Measurements from ENCODE around the gene SYT15. TPM values are rescaled to one million over a fixed set of nuclear protein-coding genes. Genes with fewer than 3 reads are reported as not detected.
"Not testable (repeated sequence)": the region's sequence is repeated elsewhere in the genome, so short reads cannot be mapped to it uniquely, and the experiment has no call there.

SYT15 gene
- total RNA-seq, 2 experiments from 2014 or later, result 1.1 to 1.4 TPM

DNA sequence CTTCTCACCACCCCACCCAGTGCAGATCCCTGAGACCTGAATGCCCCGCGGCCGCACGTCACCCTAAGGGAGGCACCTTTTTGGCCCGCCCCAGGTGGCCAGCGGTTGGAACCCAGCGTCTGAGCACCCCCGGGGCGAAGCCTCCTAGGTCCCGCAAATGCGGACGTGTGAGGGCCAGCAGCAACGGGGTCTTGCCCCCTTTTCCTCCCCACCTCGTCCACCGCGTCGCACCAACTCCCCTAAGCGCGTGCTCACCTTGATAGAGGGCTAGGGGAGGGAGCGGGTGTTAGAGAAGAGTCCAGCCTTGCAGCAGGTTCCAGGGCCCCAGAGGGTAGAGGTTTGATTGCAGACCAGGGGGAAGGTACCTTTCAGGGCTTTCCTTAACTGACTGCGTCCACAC is 450 bp downstream of the SYT15 start:
- DNase-seq; H3K27me3 Mint-ChIP-seq; H3K4me3 Mint-ChIP-seq; H3K4me1 Mint-ChIP-seq; H3K9me3 Mint-ChIP-seq; H3K36me3 Mint-ChIP-seq; H3K27ac Mint-ChIP-seq; ATAC-seq (ENCODE audit: low read depth); POLR2A ChIA-PET: not testable (repeated sequence)

DNA sequence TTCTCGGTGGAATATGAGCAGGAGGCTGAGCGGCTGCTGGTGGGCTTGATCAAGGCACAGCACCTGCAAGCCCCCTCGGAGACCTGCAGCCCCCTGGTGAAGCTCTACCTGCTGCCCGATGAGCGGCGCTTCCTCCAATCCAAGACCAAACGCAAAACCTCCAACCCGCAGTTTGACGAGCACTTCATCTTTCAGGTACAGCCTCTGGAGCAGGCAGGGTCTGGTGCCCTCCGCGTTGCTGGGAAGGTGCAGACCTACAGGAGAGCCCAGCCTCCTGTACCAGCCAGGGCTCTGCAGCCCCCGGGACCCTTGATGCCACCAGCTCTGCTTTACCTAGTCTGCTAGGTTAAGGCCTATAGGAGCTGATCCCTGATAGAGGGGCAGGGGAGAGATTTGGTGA is 3.1 kb downstream of the SYT15 start:
- H3K36me3 Mint-ChIP-seq; POLR2A ChIA-PET; DNase-seq; H3K9me3 Mint-ChIP-seq; H3K4me3 Mint-ChIP-seq; H3K4me1 Mint-ChIP-seq; ATAC-seq (ENCODE audit: low read depth); H3K27me3 Mint-ChIP-seq; H3K27ac Mint-ChIP-seq: not testable (repeated sequence)

DNA sequence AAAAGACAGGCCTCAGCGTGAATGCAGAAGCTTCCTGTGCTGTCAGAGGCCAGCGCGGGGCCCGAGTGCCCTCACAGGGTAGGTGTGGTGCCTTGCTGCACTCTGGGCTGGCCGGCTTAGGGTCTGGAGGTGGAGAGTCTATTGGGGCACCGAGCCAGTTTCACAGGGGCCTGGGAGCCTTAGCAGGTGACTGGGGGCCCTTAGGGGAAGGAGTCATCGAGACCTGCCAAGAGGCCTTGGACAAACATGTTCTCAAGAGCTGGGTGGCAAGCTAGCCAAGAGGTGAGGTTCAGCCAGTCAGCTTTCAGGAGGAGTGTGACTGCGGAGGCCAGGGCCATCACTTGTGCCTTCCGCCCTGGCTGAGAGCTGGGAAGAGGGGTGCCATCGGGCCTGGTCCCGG is 3.6 kb downstream of the SYT15 start:
- H3K27me3 Mint-ChIP-seq; H3K27ac Mint-ChIP-seq; H3K36me3 Mint-ChIP-seq; H3K4me1 Mint-ChIP-seq; H3K9me3 Mint-ChIP-seq; ATAC-seq (ENCODE audit: low read depth); POLR2A ChIA-PET; H3K4me3 Mint-ChIP-seq; DNase-seq: not testable (repeated sequence)

DNA sequence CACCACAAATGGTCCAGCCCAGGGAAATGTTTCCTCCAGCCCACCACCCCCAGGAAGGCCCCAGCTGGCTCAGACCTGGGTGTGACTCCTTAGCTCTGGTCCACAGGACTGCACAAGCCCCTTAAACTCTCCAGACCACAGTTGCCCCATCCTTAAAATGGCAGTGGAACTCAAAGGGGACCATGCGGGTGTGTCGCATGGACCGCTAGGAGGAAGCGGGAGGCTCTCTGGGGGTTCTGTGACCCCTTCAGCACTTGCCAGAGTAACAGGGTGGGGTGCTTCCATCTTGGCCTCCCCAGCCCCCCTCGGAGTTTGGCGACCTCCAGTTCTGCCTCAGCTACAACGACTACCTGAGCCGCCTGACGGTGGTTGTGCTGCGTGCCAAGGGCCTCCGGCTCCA is 5.3 kb downstream of the SYT15 start:
- DNase-seq; H3K4me3 Mint-ChIP-seq; H3K9me3 Mint-ChIP-seq; H3K27ac Mint-ChIP-seq; H3K4me1 Mint-ChIP-seq; POLR2A ChIA-PET; H3K27me3 Mint-ChIP-seq; ATAC-seq (ENCODE audit: low read depth); H3K36me3 Mint-ChIP-seq: not testable (repeated sequence)

DNA sequence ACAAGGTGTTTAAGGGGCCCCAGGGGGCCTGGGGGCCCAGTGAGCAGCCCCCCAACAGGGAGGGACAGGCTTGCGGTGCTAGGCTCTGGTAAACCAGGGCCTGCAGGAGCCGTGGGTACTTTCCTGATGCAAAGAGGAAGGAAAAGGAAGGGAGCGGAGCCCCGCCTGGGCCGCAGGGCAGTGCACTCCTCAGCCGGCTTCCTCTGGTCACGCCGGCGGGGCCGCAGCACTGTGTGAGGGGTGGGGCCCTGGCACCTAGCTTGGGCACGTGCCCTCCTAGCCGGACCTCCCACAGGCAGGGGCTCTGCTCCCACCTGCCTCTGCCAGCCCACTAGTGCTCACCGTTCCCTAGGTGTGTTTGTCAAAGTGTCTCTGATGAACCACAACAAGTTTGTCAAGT is 6.3 kb downstream of the SYT15 start:
- H3K27me3 Mint-ChIP-seq; ATAC-seq (ENCODE audit: low read depth); H3K36me3 Mint-ChIP-seq; H3K4me3 Mint-ChIP-seq; DNase-seq; POLR2A ChIA-PET; H3K9me3 Mint-ChIP-seq; H3K27ac Mint-ChIP-seq; H3K4me1 Mint-ChIP-seq: not testable (repeated sequence)

DNA sequence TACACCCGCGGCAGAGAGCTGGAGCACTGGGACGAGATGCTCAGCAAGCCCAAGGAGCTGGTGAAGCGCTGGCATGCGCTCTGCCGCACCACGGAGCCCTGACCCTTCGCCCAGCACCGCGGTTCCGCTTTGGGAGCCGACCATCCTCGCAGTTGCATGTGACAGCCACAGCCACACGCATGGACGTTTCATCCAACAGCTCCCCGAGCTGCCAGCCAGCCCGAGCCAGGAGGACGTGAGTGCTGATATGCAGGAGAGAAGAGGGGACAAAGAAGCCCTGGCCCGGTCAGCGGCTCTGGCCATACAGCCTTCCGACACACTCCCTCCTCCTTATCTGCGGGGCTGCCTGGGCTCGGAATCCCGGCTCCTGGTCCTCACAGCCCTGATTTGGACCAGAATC is 8.6 kb downstream of the SYT15 start:
- not testable (repeated sequence) for H3K9me3 Mint-ChIP-seq

DNA sequence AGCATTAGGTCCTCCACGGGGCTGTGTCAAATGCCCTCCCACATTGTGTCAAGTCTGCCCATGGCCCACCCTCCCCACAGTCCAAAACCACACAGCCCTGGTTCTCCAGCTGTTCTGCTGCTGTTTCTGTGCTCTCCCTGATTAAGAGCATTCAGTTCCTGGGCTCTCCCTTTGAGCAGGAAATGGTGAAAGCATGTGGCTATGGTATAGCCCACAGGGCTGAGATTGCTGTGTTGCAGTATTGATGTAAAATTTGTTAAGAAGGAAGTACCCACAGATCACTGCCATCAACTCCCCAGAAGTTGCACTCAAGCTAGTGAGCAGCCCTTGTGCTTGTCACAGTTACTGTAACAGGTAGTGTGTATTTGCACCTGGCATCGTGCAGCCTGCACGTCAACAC is 9.3 kb downstream of the SYT15 start:
- H3K9me3 Mint-ChIP-seq, H3K36me3 Mint-ChIP-seq, H3K4me3 Mint-ChIP-seq, H3K4me1 Mint-ChIP-seq, H3K27ac Mint-ChIP-seq, H3K27me3 Mint-ChIP-seq, DNase-seq, POLR2A ChIA-PET: not testable (repeated sequence)
- ATAC-seq (ENCODE audit: low read depth), result peak; percentile 89

More for the DNA sequence above, 8.6 kb downstream of the SYT15 start:
- ATAC-seq (ENCODE audit: low read depth); H3K27ac Mint-ChIP-seq; H3K4me3 Mint-ChIP-seq; DNase-seq; H3K36me3 Mint-ChIP-seq; H3K27me3 Mint-ChIP-seq; POLR2A ChIA-PET; H3K4me1 Mint-ChIP-seq: not testable (repeated sequence)

DNA sequence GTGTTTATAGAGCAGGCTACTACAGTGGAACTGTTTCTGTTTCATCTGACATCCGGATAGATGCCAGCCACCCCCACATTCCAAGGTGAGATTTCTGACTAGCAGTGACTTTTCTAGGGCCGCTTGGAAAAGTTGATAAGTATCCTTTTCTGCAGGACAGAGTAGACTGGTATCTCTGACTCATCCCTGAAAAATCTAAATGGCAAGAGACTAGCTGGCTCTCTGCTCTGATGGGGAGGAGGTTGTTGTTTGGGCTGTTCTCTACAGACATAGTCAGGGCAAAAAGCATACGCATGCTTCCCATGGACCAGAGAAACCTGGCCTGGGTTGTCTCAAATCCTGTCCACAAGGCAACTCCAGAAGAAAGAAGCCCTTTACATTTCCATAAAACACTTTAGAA is 10.7 kb downstream of the SYT15 start:
- H3K4me1 Mint-ChIP-seq; POLR2A ChIA-PET; DNase-seq; H3K9me3 Mint-ChIP-seq; H3K36me3 Mint-ChIP-seq; H3K27ac Mint-ChIP-seq; H3K4me3 Mint-ChIP-seq; ATAC-seq (ENCODE audit: low read depth); H3K27me3 Mint-ChIP-seq: not testable (repeated sequence)

DNA sequence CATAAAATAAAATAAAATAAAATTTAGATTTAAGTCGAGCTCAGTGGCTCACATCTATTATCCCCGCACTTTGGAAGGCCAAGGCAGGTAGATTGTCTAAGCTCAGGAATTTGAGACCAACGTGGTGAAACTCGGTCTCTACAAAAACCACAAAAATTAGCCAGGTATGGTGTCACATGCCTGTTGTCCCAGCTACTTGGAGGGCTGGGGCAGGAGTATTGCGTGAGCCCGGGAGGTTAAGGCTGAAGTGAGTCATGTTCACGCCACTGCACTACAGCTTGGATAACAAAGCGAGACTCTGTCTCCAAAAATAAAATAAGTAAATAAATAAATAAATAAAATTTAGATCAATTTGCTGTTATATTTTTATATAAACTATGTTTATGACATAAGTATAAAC is 12.1 kb downstream of the SYT15 start:
- POLR2A ChIA-PET, H3K27me3 Mint-ChIP-seq: not testable (repeated sequence)

DNA sequence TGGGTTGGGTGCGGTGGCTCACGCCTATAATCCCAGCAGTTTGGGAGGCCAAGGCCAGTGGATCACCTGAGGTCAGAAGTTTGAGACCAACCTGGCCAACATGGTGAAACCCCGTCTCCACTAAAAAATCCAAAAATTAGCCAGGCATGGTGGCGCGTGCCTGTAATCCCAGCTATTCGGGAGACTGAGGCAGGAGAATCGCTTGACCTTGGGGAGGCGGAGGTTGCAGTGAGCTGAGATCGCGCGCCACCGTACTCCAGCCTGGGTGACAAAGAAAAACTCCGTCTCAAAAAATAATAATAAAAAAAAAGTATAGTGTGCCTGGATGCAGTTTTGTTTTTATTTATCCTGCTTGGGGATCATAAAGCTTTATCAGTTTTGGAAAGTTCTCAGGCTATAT is 14.4 kb downstream of the SYT15 start:
- DNase-seq; H3K9me3 Mint-ChIP-seq; H3K4me3 Mint-ChIP-seq; POLR2A ChIA-PET; H3K4me1 Mint-ChIP-seq; ATAC-seq (ENCODE audit: low read depth); H3K27me3 Mint-ChIP-seq; H3K27ac Mint-ChIP-seq; H3K36me3 Mint-ChIP-seq: not testable (repeated sequence)

More for the DNA sequence above, 12.1 kb downstream of the SYT15 start:
- H3K4me1 Mint-ChIP-seq; H3K27ac Mint-ChIP-seq; H3K4me3 Mint-ChIP-seq; H3K9me3 Mint-ChIP-seq; ATAC-seq (ENCODE audit: low read depth); DNase-seq; H3K36me3 Mint-ChIP-seq: not testable (repeated sequence)

DNA sequence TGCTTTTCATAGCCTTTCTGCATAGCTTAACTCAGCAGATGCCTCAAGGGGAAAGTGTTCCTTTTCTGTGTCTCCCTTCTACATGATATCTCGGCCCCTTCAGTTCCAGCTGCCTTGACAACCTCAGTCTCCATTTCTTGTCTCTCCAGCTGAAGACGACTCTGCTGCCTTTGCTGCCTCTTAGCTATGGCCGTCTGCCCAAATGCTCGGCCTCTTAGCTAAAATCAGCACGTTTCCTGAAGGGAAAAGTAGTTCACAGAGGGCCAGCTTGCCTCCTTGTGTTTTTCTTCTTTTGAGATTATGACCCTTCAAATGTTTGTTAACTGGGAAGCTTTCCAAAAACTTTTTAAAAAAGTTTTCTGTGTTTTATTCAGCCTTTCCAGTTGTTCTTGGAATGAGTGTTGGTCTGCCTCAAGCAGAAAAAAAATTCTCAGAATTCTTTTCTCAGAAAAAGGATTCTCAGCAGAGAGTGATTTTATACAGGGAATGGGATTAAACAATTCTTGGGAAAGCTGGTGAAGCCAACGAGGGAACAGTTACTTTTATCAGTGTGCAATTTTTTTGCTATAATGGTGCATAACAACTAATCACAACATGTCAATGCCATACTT is 15.6 kb downstream of the SYT15 start:
- H3K27ac Mint-ChIP-seq; H3K27me3 Mint-ChIP-seq; H3K4me3 Mint-ChIP-seq; ATAC-seq (ENCODE audit: low read depth); H3K4me1 Mint-ChIP-seq; H3K36me3 Mint-ChIP-seq; H3K9me3 Mint-ChIP-seq; POLR2A ChIA-PET; DNase-seq: not testable (repeated sequence)

DNA sequence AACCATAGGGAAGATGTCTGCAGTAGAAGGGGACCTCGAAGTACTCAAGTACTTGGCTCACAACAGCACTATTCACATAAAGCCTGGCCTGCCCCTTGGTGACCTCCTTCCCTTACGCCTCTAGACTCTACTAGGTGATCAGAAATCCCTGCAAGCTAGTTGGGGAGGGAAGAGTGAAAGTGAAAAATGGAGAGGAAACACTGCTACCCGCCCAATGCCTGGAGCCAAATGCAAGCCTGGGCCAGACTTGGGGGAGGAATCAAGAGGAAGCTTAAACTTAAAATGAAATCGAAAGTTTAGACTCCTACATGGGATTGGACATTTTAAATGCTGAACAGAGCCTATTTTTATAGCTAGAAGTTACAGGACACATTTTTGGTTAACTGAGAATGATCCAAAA is 17.6 kb downstream of the SYT15 start:
- H3K27ac Mint-ChIP-seq; DNase-seq; H3K4me1 Mint-ChIP-seq; H3K4me3 Mint-ChIP-seq; H3K27me3 Mint-ChIP-seq; H3K9me3 Mint-ChIP-seq; ATAC-seq (ENCODE audit: low read depth); POLR2A ChIA-PET; H3K36me3 Mint-ChIP-seq: not testable (repeated sequence)

DNA sequence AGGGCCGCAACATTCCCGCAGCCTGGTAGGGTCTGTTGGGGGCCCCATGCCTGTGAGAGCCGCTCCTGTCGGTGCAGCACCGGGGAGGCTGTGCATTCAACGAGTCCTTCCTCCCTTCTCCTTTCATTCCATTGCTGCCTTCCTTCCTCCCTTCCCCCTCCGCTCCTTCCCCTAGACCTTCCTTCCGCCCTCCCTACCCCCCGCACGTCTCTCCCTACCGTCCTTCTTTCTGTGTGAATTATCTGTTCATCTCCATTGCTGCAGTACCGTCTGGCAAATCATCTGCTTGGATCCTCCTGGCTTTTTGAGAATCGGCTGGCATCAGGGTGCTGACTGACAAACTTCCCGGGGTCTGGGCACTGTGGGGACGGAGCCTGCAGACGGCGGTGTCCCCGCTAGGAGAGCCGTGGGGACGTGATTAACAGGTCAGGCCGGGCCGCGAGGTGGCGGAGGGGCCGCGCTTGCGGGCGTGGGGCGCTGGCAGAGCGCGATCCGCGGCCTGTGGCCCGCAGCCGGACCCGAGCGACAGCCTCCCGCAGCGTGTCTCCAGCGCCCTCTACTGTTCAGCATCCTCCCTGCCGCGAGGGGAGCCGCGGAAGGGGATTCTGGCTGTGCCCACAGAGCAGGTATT is 18.8 kb downstream of the SYT15 start:
- H3K4me3 Mint-ChIP-seq, result peak overlapping the region; percentile 70
- H3K27ac Mint-ChIP-seq, H3K9me3 Mint-ChIP-seq, POLR2A ChIA-PET, H3K4me1 Mint-ChIP-seq, H3K27me3 Mint-ChIP-seq, H3K36me3 Mint-ChIP-seq: not testable (repeated sequence)
- ATAC-seq (ENCODE audit: low read depth) (peak; percentile 82), DNase-seq (peak; percentile 60)

DNA sequence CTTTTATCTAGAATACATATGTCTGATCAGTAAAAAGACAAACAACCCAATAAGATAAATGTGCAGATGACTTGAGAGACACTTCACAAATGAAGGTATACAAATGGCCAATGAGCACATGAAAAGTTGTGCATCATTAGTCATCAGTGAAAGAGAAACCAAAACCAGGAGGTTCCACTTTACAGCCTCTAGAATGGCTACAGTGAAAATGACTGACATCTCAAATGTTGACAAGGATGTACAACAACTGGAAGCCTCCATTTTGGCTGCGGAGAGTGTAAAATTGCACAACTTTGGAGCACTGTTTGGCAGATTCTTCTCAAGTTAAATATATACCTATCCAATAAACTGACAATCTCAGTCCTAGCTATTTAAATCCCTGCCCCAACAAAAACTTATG is 21.6 kb downstream of the SYT15 start:
- H3K27ac Mint-ChIP-seq, H3K27me3 Mint-ChIP-seq, H3K36me3 Mint-ChIP-seq, H3K4me1 Mint-ChIP-seq, H3K4me3 Mint-ChIP-seq, H3K9me3 Mint-ChIP-seq, DNase-seq, POLR2A ChIA-PET: not testable (repeated sequence)
- peak; percentile 73 for ATAC-seq (ENCODE audit: low read depth)

DNA sequence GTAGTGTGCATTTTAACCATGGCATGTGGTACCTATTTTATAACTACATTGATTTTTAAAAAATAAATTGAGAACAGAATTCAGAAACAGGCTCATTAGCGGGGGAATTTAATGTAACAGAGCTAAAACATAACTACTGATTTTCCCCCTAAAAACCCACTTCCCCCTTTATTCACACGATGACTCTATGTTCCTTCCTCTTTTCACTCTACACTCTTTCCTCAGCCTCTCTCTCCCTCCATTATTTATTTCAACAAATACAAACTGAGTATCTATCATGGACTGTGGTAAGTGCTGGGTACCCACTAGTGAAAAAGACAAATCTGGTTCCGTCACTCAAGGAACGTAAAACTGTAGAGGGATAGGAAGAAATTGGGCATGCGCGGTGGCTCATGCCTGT is 36.6 kb downstream of the SYT15 start:
- DNase-seq; H3K27ac Mint-ChIP-seq; H3K9me3 Mint-ChIP-seq; H3K4me3 Mint-ChIP-seq; H3K4me1 Mint-ChIP-seq; ATAC-seq (ENCODE audit: low read depth); H3K36me3 Mint-ChIP-seq; POLR2A ChIA-PET; H3K27me3 Mint-ChIP-seq: not testable (repeated sequence)

Measured in activated naive CD8-positive, alpha-beta T cell treated with anti-CD3 and anti-CD28 coated beads, Interleukin-2, amount 10 ng/mL, durations not matched to agents 7 days and 5 days (primary cell).